Esophagus squamous epithelium (tissue), 5 donors: ENCODE measurements around the gene CETN2. TPM values are rescaled to one million over a fixed set of nuclear protein-coding genes. Genes with fewer than 3 reads are reported as not detected.

ENCODE experiments used
- DNase-seq: peaks from one replicate; lab custom pipeline; 2025; lab: John Stamatoyannopoulos, UW
- H3K27ac ChIP-seq, 4 donors: fragments of 200-600 bp; sonication (generic); one replicate each; pipeline ENCODE4 v1.5.1; 2016 to 2019; ENCODE audit warnings: mild to moderate bottlenecking in 1 of 4
- H3K27me3 ChIP-seq, 4 donors: fragments of 200-600 bp; sonication (generic); 1 replicate in 3 of 4; 2 replicates in 1 of 4; pipeline versions ENCODE4 v1.5.1 to v1.6.0; 2017 to 2021; ENCODE audit warnings: antibody characterized with exemption in 1 of 4
- H3K36me3 ChIP-seq, 3 donors: fragments of 200-600 bp; sonication (generic); one replicate each; pipeline ENCODE4 v1.5.1; 2016 to 2019
- H3K4me1 ChIP-seq, 3 donors: fragments of 200-600 bp; sonication (generic); one replicate each; pipeline ENCODE4 v1.5.1; 2017 to 2019
- H3K4me3 ChIP-seq, 4 donors: fragments of 200-600 bp; sonication (generic); 1 replicate in 3 of 4; 2 replicates in 1 of 4; pipeline ENCODE4 v1.5.1; 2016 to 2019; ENCODE audit warnings: mild to moderate bottlenecking in 2 of 4, moderate library complexity in 1 of 4
- H3K9me3 ChIP-seq, 3 donors: fragments of 200-600 bp; sonication (generic); one replicate each; pipeline ENCODE4 v1.5.1; 2016 to 2019
- POLR2A ChIP-seq, 4 donors: fragments of 450-650 bp; IDR thresholded peaks; one replicate each; pipeline ENCODE4 v1.6.1; 2017; ENCODE audit warnings: antibody characterized with exemption in 4 of 4, mild to moderate bottlenecking in 4 of 4, moderate library complexity in 3 of 4
- WGBS, 2 donors: methylation state at CpG; one replicate each; pipeline ENCODE4 v1.1.5; 2018; 5-methylcytosine and 5-hydroxymethylcytosine counted together
- intact Hi-C: fragments of 100-400 bp; cut with DNase I; formaldehyde crosslinking; loops from one replicate; pipeline ENCODE4 v1.15.0; 2022
- total RNA-seq, 4 donors: library from RNA; depleted of rRNA; stranded (reverse); fragments of >200 nt; gene quantifications; one replicate each; pipeline ENCODE4 v1.1.0, GENCODE V29; 2016
- TF ChIP-seq, protein P1 (sequence below), 6 experiments: fragments of 450-650 bp in 4 of 6; fragments of 200-600 bp in 2 of 6; sonication (generic) in 2 of 6; IDR thresholded peaks; one replicate each; pipeline ENCODE4 v1.5.1; 2016 to 2019; ENCODE audit warnings: antibody characterized with exemption in 6 of 6, mild to moderate bottlenecking in 4 of 6, moderate library complexity in 4 of 6
- donor health status: DM: yes; HTN: yes; CAD: no.

CETN2 gene
- total RNA-seq, 4 donors from 2014 or later: 17.2 to 38.5 (median 24.2) TPM

DNA sequence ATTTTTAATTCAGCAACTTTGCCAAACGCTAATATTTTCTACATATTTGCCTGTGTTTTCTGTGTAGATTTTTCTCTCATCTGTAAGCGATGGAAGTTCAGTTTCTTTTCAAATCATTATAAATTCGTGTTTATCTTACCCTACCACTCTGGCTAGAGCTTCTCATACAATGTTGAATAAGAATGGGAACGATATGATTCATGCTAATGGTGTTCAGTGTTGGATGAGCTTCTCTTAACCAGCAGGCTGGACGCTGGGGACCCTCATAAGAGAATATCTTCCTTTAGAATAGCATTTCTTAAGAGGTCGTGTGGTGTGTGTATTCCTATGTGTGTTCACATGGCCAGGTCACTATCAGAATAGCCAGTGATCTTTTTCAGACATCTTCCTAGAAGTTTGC, 31.3 kb upstream of the CETN2 start:
- Histone ChIP-seq H3K36me3 (peaks cover 0 to 62% (median 0%) of the 10 kb centered on the region in 3 donors), H3K4me3 (no peak overlapping the region), H3K9me3 (no peaks in the 10 kb centered on the region), H3K27ac (no peak overlapping the region), H3K4me1 (peaks cover 0 to 65% (median 5%) of the 10 kb centered on the region in 3 donors), H3K27me3 (no peaks in the 10 kb centered on the region)
- WGBS, 2 donors: 69 to 76% methylated on average over 6 of the region's 6 CpGs
- no peak for DNase-seq
- TF ChIP-seq, protein P1, sequence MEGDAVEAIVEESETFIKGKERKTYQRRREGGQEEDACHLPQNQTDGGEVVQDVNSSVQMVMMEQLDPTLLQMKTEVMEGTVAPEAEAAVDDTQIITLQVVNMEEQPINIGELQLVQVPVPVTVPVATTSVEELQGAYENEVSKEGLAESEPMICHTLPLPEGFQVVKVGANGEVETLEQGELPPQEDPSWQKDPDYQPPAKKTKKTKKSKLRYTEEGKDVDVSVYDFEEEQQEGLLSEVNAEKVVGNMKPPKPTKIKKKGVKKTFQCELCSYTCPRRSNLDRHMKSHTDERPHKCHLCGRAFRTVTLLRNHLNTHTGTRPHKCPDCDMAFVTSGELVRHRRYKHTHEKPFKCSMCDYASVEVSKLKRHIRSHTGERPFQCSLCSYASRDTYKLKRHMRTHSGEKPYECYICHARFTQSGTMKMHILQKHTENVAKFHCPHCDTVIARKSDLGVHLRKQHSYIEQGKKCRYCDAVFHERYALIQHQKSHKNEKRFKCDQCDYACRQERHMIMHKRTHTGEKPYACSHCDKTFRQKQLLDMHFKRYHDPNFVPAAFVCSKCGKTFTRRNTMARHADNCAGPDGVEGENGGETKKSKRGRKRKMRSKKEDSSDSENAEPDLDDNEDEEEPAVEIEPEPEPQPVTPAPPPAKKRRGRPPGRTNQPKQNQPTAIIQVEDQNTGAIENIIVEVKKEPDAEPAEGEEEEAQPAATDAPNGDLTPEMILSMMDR (IDR thresholded peaks at IDR 0.05): no peak
- TF ChIP-seq POLR2A (IDR thresholded peaks at IDR 0.05): no peak
- intact Hi-C loops: no loop called here

DNA sequence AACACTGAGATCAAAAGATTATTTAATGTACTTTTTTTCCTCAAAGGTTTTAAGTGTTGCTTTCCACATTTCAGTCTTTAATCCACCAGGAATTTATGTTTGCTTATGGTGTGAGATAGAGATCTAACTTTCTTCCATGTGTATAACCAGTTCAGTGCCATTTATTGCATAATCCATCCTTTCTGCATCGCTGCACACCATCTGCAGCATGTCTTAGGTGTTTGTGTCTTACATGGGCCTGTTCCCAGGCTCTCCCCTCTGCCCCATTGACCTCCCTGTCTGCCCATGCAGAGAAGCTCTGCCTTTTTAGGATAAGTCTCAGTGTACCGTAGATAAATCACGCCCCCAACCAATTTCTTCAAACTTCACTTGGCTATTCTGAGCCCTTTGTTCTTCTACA, 30.6 kb upstream of the CETN2 start:
- no peak for DNase-seq
- no peak overlapping the region for H3K27ac ChIP-seq
- H3K9me3 ChIP-seq: no peaks in the 10 kb centered on the region
- intact Hi-C loops: no loop called here
- H3K4me3 ChIP-seq: no peak overlapping the region
- no peaks in the 10 kb centered on the region for H3K27me3 ChIP-seq
- H3K4me1 ChIP-seq: peaks cover 0 to 60% (median 5%) of the 10 kb centered on the region in 3 donors
- peaks cover 0 to 60% (median 0%) of the 10 kb centered on the region in 3 donors for H3K36me3 ChIP-seq
- WGBS, 2 donors: 45 to 57% methylated on average over 3 of the region's 3 CpGs
- no peak for TF ChIP-seq POLR2A (IDR thresholded peaks at IDR 0.05)
- TF ChIP-seq, protein P1 (IDR thresholded peaks at IDR 0.05): no peak

DNA sequence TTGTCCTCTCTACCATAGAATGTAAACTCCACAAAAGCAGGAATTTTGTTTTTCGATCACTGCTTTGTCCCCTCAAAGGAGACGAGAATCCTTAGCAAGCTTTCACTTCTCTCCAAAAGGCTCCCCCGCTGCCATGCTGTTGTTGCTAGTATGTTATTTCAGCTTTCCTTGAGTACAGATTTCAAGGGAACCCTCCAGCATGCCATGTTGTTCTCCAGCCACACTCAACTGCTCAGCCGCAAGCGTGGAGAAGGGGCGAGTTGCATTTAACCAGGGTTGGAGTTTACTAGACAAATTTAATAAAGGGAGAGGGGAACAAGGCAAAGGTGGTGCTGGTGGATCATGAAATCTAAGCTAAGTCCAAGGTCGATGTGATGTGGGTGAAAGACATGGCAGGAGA, 23.4 kb upstream of the CETN2 start:
- Histone ChIP-seq H3K4me1 (no peaks in the 10 kb centered on the region), H3K36me3 (peaks cover 0 to 78% (median 0%) of the 10 kb centered on the region in 3 donors), H3K4me3 (no peak overlapping the region), H3K9me3 (no peaks in the 10 kb centered on the region), H3K27me3 (no peaks in the 10 kb centered on the region), H3K27ac (no peak overlapping the region)
- TF ChIP-seq, protein P1 (IDR thresholded peaks at IDR 0.05): no peak
- no peak for TF ChIP-seq POLR2A (IDR thresholded peaks at IDR 0.05)
- intact Hi-C loops: no loop called here
- WGBS, 2 donors: 89 to 96% methylated on average over 4 to 7 of the region's 7 CpGs
- no peak for DNase-seq

DNA sequence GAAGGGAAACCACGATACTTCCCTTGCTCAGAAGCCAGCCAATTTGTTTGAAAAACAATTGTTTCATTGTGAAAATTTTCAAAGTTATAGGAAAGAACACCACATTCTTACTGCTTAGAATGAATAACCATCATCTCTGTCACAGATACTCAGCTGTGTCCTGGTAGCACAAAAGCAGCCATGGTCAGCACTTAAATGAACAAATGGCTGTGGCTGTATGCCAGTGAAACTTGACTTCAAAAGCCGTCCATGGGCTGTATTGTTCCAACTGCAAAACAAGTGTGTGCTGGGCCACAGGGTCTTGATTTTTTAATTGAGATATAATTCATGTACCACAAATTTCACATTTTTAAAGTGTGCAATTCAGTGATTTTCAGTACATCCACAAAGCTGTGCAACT, 19.9 kb upstream of the CETN2 start:
- 70 to 86% methylated on average over 2 of the region's 2 CpGs for WGBS, 2 donors
- H3K9me3 ChIP-seq: no peaks in the 10 kb centered on the region
- no peak overlapping the region for H3K27ac ChIP-seq
- intact Hi-C loops: no loop called here
- no peak overlapping the region for H3K4me3 ChIP-seq
- no peaks in the 10 kb centered on the region for H3K27me3 ChIP-seq
- peaks cover 0 to 73% (median 0%) of the 10 kb centered on the region in 3 donors for H3K36me3 ChIP-seq
- H3K4me1 ChIP-seq: peaks cover 0 to 14% (median 0%) of the 10 kb centered on the region in 3 donors
- TF ChIP-seq, protein P1 (IDR thresholded peaks at IDR 0.05): no peak
- TF ChIP-seq POLR2A (IDR thresholded peaks at IDR 0.05): no peak
- no peak for DNase-seq

DNA sequence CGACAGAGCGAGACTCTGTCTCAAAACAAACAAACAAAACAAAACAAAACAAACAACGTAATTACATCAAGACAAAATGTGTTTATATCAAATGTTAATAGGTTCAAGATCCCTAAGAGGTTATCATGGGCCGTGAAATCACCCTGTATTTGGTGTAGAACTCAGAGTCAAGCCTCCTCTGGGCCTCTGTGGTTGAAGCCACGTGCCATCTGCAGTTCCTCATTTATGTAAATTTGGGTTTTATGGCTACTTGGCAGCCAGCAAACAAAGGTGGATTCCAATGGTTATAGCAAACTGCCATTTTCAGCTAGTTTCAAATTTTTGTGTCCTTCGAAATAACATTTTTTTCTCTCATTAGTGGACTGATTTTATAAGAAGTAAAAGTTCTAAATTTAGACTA, 16.7 kb upstream of the CETN2 start:
- Histone ChIP-seq H3K9me3 (no peaks in the 10 kb centered on the region), H3K4me1 (peaks cover 0 to 14% (median 0%) of the 10 kb centered on the region in 3 donors), H3K4me3 (no peak overlapping the region), H3K36me3 (peaks cover 0 to 64% (median 0%) of the 10 kb centered on the region in 3 donors), H3K27me3 (no peaks in the 10 kb centered on the region), H3K27ac (no peak overlapping the region)
- intact Hi-C loops: no loop called here
- 62 to 79% methylated on average over 6 of the region's 6 CpGs for WGBS, 2 donors
- no peak for DNase-seq
- TF ChIP-seq, protein P1 (IDR thresholded peaks at IDR 0.05): no peak
- TF ChIP-seq POLR2A (IDR thresholded peaks at IDR 0.05): no peak
